Panc1 (cell line): ENCODE data around the gene CTTNBP2NL.

Source experiments
- CTCF ChIP-seq: fragments of 450-650 bp; IDR thresholded peaks from 2 replicates; pipeline ENCODE4 v1.5.1; 2017; ENCODE audit warnings: mild to moderate bottlenecking
- REST ChIP-seq, 2 experiments: IDR thresholded peaks; 2 replicates each; pipeline ENCODE4 v1.6.1; 2011 to 2012; ENCODE audit warnings: low read depth in 2 of 2, control low read depth in 1 of 2, low read length in 1 of 2, mild to moderate bottlenecking in 1 of 2, moderate library complexity in 1 of 2; ENCODE audit not compliant: insufficient read depth in 1 of 2

DNA sequence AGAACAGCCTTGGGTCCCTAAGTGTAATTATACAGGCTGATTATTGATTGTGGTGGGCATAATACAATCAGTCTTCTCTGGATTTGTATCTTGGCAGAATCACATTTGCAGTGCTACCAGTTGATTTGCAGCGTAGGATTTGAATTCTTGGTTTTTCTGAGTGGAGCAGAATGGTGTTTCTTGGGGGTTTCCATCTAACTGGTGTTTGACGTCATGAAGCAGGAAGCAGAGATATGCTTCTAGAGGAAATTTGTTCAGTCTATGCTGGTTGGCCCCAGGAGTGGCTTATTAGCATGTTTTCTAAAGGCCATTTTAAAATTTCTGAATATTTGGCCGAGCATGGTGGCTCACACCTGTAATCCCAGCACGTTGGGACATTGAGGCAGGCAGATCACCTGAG, 3.4 kb downstream of the CTTNBP2NL start:
- TF ChIP-seq CTCF (no peak), REST (IDR thresholded peaks at IDR 0.05; ENCODE audit: insufficient read depth in 1 of 2, low read depth in 2 of 2, low read length in 1 of 2) (no peak)
